GM06990 (cell line): ENCODE measurements around the gene MPL.

Source experiments
- DNase-seq: peaks from one replicate; pipeline ENCODE4 v3.0.0-alpha.2; 2011; ENCODE audit not compliant: insufficient read length; ENCODE audit errors: extremely low read depth
- H3K27me3 ChIP-seq: replicated peaks from 2 replicates; pipeline ENCODE4 v1.6.0; 2011; ENCODE audit warnings: low read length; ENCODE audit not compliant: control insufficient read depth, insufficient read depth
- H3K36me3 ChIP-seq: 2 replicates; pipeline ENCODE4 v1.5.1; 2011; ENCODE audit warnings: low read length; ENCODE audit not compliant: control insufficient read depth, insufficient read depth
- H3K4me3 ChIP-seq: replicated peaks from 2 replicates; pipeline ENCODE4 v1.5.1; 2011; ENCODE audit warnings: low read depth, mild to moderate bottlenecking, control low read depth, low read length
- TF ChIP-seq, protein P1 (sequence below): IDR thresholded peaks from 2 replicates; pipeline ENCODE4 v1.5.1; 2011; ENCODE audit warnings: low read length, control low read depth, mild to moderate bottlenecking, inconsistent platforms; ENCODE audit not compliant: insufficient read depth, poor library complexity, severe bottlenecking

The MPL gene

DNA sequence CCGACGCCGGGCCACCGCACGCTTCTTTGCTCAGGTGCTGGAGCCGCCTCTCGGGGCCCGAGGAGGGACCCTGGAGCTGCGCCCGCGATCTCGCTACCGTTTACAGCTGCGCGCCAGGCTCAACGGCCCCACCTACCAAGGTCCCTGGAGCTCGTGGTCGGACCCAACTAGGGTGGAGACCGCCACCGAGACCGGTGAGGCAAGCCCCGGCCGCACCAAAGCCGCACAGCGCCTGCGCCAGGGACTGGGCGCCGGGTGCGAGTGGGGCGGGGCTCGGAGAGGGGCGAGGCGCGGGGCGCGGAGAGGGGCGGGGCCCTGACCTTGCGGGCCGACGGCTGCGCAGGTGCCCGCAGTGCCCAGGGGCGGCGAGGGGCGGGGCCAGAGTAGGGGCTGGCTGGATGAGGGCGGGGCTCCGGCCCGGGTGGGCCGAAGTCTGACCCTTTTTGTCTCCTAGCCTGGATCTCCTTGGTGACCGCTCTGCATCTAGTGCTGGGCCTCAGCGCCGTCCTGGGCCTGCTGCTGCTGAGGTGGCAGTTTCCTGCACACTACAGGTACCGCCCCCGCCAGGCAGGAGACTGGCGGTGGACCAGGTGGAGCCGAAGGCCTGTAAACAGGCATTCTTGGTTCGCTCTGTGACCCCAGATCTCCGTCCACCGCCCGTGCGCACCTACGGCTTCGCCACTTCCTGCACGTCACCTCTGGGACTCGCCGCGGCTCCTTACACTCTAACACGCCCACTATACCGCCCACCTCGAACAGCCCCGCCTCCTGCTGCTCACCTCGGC, 11.4 kb downstream of the MPL start:
- no peak overlapping the region for H3K4me3 ChIP-seq
- no peak for DNase-seq
- H3K27me3 ChIP-seq = no peaks in the 10 kb centered on the region
- H3K36me3 ChIP-seq = no peaks in the 10 kb centered on the region
- TF ChIP-seq, protein P1, sequence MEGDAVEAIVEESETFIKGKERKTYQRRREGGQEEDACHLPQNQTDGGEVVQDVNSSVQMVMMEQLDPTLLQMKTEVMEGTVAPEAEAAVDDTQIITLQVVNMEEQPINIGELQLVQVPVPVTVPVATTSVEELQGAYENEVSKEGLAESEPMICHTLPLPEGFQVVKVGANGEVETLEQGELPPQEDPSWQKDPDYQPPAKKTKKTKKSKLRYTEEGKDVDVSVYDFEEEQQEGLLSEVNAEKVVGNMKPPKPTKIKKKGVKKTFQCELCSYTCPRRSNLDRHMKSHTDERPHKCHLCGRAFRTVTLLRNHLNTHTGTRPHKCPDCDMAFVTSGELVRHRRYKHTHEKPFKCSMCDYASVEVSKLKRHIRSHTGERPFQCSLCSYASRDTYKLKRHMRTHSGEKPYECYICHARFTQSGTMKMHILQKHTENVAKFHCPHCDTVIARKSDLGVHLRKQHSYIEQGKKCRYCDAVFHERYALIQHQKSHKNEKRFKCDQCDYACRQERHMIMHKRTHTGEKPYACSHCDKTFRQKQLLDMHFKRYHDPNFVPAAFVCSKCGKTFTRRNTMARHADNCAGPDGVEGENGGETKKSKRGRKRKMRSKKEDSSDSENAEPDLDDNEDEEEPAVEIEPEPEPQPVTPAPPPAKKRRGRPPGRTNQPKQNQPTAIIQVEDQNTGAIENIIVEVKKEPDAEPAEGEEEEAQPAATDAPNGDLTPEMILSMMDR = no peak

- Histone ChIP-seq H3K4me3 (no peak overlapping the region), H3K36me3 (no peaks in the 10 kb centered on the region)
- DNase-seq = no peak
Observed at GRCh38 chr1:43349594-43350306, 12.1 kb downstream of the MPL start.

GRCh38 chr1:43350976-43351375, 13.4 kb downstream of the MPL start:
- TF ChIP-seq, protein P1 = no peak
- no peak overlapping the region for H3K4me3 ChIP-seq
- no peaks in the 10 kb centered on the region for H3K36me3 ChIP-seq
- H3K27me3 ChIP-seq = no peaks in the 10 kb centered on the region
- DNase-seq = no peak

More at GRCh38 chr1:43349594-43350306, 12.1 kb downstream of the MPL start:
- TF ChIP-seq, protein P1 = no peak
- no peaks in the 10 kb centered on the region for H3K27me3 ChIP-seq

DNA sequence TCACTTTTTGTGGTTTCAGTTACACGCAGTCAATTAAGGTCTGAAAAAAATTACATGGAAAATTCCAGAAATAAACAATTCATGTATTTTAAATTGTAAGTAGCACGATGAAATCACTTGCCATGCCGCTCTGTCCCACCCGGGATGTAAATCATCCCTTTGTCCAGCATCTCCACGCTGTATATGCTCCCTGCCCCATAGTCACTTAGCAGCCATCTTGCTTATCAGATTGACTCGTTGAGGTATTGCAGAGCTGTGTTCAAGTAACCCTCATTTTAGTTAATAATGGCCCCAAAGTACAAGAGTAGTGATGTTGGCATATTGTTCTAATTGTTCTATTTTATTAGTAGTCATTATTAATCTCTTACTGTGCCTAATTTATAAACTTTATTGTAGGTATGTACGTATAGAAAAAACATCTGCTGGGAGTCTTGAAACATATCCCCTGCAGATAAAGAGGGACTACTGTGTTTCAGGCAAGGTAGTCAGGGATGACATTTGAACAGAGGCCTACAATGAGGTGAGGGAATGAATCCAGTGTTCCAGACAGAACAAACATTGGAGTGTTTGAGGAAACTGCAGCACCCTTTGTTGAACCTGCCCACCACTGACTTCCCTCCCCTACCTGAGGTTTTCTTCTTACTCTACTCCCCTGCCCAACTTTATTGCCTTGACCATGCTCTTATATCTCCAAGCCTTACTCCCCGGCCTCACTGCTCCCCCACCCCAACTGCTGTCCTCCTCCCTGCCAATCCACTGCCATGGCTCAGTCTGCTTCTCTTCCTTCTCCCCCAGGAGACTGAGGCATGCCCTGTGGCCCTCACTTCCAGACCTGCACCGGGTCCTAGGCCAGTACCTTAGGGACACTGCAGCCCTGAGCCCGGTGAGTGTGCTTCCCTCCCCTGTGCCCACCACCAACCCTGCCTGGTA, 14.1 kb downstream of the MPL start:
- TF ChIP-seq, protein P1 = no peak
- no peaks in the 10 kb centered on the region for H3K36me3 ChIP-seq
- no peak overlapping the region for H3K4me3 ChIP-seq
- no peak for DNase-seq
- H3K27me3 ChIP-seq = no peaks in the 10 kb centered on the region

DNA sequence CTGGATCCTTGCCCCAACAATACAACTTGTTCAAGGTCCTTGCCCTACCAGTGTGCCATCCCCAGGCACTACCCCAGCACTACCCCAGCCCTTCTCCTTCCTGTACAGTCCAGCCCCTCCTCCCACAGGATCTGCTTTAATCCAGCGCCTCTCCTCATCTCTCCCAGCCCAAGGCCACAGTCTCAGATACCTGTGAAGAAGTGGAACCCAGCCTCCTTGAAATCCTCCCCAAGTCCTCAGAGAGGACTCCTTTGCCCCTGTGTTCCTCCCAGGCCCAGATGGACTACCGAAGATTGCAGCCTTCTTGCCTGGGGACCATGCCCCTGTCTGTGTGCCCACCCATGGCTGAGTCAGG, 14.7 kb downstream of the MPL start:
- no peaks in the 10 kb centered on the region for H3K36me3 ChIP-seq
- TF ChIP-seq, protein P1 = no peak
- no peak overlapping the region for H3K4me3 ChIP-seq
- H3K27me3 ChIP-seq = no peaks in the 10 kb centered on the region
- DNase-seq = no peak
